ENCODE measurements around the gene CTBP2.
A peak's percentile ranks its signal among the peaks of the same experiment; 100 is the strongest.
"Not testable (repeated sequence)": the region's sequence is repeated elsewhere in the genome, so short reads cannot be mapped to it uniquely, and the experiment has no call there.

The CTBP2 gene

GRCh38 chr10:125186431-125187170 lies 26.2 kb upstream of the CTBP2 start:
- no peak for DNase-seq (ENCODE audit: low spot score)

GRCh38 chr10:125179107-125179506 lies 18.7 kb upstream of the CTBP2 start:
- DNase-seq (ENCODE audit: low spot score), result not testable (repeated sequence)

DNA sequence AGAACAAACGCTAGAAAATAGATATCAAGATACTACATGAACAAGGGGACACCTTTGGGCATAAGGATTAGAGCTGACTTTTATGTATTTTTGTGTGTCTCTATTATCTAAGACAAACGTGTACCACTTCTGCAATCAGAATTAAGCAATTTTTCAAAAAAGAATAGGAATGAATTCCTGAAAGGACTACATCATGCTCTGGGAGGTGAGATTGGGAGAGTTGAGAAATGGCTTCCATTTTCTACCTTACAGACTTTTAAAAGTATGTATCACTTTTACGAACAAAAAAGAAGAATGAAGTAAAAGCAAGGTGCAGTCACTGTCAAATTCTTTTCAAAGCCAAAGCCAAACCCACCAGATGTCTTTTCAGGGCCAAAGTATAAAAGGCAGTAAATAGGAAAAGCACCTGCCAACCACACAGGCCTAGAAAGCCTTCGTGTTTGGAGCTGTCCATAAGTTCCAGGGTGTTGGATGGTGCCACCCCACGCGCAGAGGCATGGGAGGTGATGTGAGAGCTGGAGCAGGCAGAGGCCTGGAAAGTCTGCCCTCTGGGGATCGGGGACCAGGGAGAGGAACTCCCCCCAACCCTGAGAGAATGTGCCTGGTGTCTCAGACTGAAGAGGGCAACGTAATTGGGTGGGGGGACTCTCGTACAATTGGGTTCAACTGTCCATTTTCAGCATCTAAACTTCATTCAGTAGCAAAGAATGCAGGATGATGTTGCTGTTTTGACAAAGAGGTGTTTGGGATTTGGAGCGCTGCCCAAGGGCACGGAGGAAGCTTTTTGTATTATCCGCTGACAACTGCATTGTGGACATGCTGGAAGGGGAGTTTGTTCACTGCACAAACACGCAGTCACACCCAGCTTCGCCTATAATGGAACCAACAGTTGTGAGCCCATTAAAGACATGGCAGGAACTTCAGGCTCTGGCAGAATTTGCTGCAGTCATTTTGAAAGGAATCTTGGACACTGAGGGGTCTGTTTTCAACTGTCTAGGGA lies 17.6 kb upstream of the CTBP2 start:
- DNase-seq (ENCODE audit: low spot score), result no peak

GRCh38 chr10:125175807-125176206 lies 15.4 kb upstream of the CTBP2 start:
- no peak for DNase-seq (ENCODE audit: low spot score)

GRCh38 chr10:125174360-125174759 lies 14.0 kb upstream of the CTBP2 start:
- no peak for DNase-seq (ENCODE audit: low spot score)

DNA sequence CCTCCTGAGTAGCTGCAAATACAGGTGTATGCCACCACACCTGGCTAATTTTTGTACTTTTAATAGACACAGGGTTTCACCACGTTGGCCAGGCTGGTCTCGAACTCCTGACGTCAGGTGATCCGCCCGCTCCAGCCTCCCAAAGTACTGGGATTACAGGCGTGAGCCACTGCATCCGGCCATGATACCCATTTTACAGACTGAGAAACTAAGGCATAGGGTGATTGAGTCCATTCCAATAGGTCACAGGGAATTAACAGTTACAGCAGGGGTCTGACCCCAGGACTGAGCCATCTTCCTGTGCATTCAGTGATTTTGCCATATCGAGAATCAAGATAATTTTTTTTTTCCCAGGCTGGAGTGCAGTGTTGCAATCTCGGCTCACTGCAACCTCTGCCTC lies 12.3 kb upstream of the CTBP2 start:
- DNase-seq (ENCODE audit: low spot score), result no peak

DNA sequence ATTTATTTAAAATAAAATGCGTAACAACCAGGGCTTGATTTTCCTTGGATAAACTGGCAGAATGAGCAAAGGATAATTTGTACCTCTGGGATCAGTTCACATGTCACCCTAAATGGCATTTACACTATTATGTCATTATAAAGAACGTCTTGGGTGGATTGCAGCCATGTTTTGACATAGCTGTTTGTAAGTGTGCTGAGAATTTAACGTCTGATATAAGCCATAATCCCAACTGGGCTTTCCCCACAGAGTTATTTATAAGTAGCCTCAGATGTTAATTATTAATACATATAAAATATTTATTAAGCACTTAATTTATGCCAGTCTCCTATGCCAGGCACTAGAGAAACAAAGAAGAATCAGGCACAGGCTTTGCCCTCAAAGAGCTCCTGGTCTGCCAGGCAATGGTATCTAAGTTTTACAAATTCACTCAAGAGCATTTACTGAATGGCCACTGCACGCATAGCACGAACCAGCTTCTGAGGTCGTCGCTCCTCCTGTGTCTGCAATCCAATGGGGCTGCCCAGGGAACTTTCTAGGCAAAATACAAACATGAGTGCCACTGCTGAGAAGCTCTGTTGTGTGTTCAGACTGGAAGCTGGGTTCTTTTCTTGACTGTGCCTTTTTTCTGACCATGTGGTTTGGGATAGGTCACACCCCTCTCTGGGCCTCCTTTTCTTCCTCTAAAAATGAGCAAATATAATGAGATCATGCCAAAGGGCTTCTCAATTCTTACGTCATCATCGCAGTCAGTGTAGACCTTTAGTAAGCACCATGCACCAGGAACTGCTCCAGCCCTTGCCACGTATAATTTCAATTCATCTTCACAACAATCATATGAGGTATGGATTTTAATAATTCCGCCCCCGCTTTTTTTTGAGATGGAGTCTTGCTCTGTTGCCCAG lies 11.3 kb upstream of the CTBP2 start:
- peak; percentile 16 for DNase-seq (ENCODE audit: low spot score)

DNA sequence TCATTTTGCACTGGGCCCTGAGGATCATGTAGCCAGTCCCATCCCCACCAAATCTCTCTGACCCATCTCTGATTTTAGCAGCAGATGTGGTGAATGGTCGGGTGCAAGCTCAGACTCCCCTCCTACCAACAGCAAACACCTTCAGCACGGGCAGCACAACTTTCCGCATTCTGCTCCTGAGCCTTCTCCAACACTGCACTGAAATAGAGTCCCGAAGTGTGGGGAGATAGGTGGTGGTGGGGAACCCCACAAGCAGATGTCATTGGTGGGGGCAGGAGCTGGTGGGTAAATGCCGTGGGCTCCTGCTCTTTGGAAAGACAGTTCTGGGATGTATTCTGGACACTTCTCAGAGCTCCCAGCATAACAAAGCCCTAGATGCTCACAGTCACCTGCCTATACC lies 9.6 kb upstream of the CTBP2 start:
- DNase-seq (ENCODE audit: low spot score), result no peak

- DNase-seq (ENCODE audit: low spot score), result no peak
These were observed 8.9 kb upstream of the CTBP2 start for GRCh38 chr10:125169279-125169678.

GRCh38 chr10:125166658-125167057 lies 6.3 kb upstream of the CTBP2 start:
- no peak for DNase-seq (ENCODE audit: low spot score)

GRCh38 chr10:125165584-125166573 lies 5.5 kb upstream of the CTBP2 start:
- peak; percentile 23 for DNase-seq (ENCODE audit: low spot score)

DNA sequence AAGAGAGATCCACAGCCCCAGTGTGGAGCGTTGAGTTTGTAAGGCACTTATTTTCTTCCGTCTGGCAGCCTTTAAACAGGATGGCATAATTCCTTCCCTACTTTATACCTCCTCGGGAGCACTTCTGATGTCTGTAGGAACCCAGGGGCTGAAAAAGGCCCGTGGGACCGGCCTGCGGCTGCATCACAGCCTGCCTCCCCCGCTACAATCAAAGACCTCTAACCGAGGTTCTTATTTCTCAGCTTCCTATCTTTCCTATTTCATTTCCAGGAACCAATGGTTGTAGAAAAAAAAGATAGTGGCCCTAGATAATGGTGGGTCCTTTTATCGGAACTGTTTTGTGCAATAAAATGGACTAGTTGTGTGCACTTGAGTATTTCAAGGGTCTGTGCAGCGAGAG lies 4.1 kb upstream of the CTBP2 start:
- DNase-seq (ENCODE audit: low spot score), result no peak

DNA sequence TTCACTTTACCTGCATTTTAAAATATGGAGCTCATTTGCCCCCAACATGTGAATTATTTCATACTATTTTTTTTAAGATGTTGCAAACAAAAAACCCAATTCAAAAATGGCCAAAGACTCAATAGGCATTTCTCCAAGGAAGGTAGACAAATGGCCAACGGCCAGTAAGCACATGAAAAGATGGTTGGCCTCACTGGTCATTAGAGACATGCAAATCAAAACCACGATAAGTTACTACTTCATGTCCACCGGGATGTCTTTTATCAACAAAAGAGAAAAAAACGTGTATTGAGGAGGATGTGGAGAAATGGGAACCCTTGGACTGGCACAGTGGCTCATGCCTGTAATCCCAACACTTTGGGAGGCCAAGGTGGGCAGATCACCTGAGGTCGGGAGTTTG lies 3.4 kb upstream of the CTBP2 start:
- DNase-seq (ENCODE audit: low spot score), result no peak

DNA sequence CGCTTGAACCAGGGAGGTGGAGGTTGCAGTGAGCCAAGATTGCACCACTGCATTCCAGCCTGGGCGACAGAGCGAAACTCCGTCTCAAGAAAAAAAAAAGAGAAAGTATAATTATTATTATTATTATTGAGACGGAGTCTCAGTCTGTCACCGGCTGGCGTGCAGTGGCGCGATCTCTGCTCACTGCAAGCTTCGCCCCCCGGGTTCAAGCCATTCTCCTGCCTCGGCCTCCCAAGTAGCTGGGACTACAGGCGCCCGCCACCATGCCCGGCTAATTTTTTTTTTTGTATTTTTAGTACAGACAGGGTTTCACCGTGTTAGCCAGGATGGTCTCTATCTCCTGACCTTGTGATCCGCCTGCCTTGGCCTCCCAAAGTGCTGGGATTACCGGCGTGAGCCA lies 2.9 kb upstream of the CTBP2 start:
- DNase-seq (ENCODE audit: low spot score), result not testable (repeated sequence)

DNA sequence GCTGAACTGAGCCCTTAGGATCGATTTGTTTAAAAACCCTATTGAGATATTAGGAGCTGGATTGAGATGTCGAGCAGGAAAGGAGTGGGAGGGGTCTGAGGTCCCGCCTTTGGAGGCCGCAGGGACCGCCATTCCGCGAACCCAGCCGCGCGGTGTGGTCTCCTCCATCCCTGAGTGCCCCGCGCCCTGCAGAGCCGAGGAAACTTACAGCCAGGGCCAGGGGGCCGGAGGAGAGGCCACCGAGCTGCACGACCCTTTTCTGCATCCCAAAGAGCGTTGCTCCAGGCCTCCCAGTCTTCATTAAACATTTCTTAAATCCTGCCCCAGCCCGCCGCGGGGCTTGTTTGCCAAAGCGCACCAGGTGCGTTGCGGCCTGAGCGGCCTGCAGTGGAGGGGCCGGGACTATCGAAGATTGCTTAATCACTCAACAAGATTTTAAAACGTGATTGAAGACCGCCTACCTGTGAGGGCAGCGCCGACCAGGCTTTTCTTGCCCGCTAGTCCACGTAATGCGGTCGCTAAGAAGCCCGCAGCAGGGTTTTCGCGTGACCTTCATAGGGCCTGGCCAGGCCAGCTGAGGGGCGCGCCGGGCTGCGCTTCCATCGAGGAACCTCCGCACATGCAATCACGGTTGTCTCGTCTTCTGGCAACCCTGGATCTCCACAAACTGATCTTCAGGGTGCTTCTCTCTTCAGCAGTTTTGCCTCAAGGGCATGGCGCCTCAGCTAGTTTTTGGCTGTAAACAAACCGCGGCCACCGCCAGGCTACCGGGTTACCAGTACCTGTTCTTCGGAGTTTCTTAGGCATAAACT lies 2.0 kb upstream of the CTBP2 start:
- no peak for DNase-seq (ENCODE audit: low spot score)

DNA sequence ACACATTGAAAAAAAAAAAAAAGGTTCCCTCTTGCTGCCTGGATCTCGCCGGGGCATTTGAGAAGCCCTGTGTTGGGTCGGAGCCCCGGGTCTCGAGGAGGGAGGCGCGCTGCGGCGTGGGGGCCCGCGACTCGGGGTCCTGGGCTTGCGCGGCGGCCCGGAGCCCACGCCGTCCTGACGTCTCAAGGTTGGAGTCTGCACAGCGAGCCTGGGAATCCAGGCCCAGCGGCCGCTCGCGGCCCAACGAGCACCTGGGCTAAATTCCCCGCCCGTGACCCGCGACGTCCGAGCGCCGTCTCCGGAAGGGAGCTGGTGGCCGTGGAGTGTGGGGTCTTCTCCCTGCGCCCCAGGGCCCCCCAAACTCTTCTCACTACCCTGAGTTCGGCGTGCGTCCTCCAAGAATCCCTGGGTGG lies 1.4 kb upstream of the CTBP2 start:
- peak; percentile 12 for DNase-seq (ENCODE audit: low spot score)

GRCh38 chr10:125160856-125161706 lies 718 bp upstream of the CTBP2 start:
- peak; percentile 88 for DNase-seq (ENCODE audit: low spot score)

GRCh38 chr10:125159486-125159931 lies 854 bp downstream of the CTBP2 start:
- no peak for DNase-seq (ENCODE audit: low spot score)

Measured in RKO (cell line).